ENCODE measurements around the gene ISLR. TPM values are rescaled to one million over a fixed set of nuclear protein-coding genes. Genes with fewer than 3 reads are reported as not detected.

The ISLR gene
- total RNA-seq, 2 donors from 2014 or later = 4.8 to 10.2 TPM

- no peak for DNase-seq
These were observed 4.8 kb upstream of the ISLR start for GRCh38 chr15:74168711-74169126.

GRCh38 chr15:74170071-74170844 lies 3.3 kb upstream of the ISLR start:
- intact Hi-C loops (cut with DNase I, micrococcal nuclease) = no loop called here
- DNase-seq (no peak), ATAC-seq (no peak)

More at GRCh38 chr15:74168711-74169126, 4.8 kb upstream of the ISLR start:
- intact Hi-C loops (cut with DNase I, micrococcal nuclease) = no loop called here
- ATAC-seq = no peak

- ATAC-seq (peak; percentile 34), DNase-seq (no peak)
- intact Hi-C loops (cut with DNase I, micrococcal nuclease) = no loop called here
These were observed 2.5 kb upstream of the ISLR start for GRCh38 chr15:74170875-74171578.

- intact Hi-C loops (cut with DNase I, micrococcal nuclease) = no loop called here
- ATAC-seq = no peak
- DNase-seq = no peak
These were observed 1.5 kb upstream of the ISLR start for GRCh38 chr15:74171965-74172541.

- peak; percentile 45 for ATAC-seq
These were observed 670 bp upstream of the ISLR start for GRCh38 chr15:74172701-74173379.

GRCh38 chr15:74174219-74174957 lies 878 bp downstream of the ISLR start:
- no peak for DNase-seq
- intact Hi-C loops (cut with DNase I, micrococcal nuclease) = no loop called here
- ATAC-seq = no peak

More at GRCh38 chr15:74172701-74173379, 670 bp upstream of the ISLR start:
- DNase-seq = peak in 1 of 2 donors; percentile 42
- intact Hi-C loops (cut with DNase I, micrococcal nuclease) = no loop called here

- DNase-seq (no peak), ATAC-seq (no peak)
- intact Hi-C loops (cut with DNase I, micrococcal nuclease) = no loop called here
These were observed 1.4 kb downstream of the ISLR start for GRCh38 chr15:74174958-74175253.

- DNase-seq (peak in 1 of 2 donors; percentile 21), ATAC-seq (no peak)
- intact Hi-C loops (cut with DNase I, micrococcal nuclease) = no loop called here
These were observed 2.0 kb downstream of the ISLR start for GRCh38 chr15:74175271-74176191.

- no peak for ATAC-seq
- intact Hi-C loops (cut with DNase I, micrococcal nuclease) = no loop called here
- DNase-seq = peak in 1 of 2 donors; percentile 9
These were observed 3.0 kb downstream of the ISLR start for GRCh38 chr15:74176262-74177214.

GRCh38 chr15:74178326-74179100 lies 5.0 kb downstream of the ISLR start:
- peak in 1 of 2 donors; percentile 5 for DNase-seq
- intact Hi-C loops (cut with DNase I, micrococcal nuclease) = no loop called here
- no peak for ATAC-seq

- intact Hi-C loops (cut with DNase I, micrococcal nuclease) = no loop called here
- no peak for ATAC-seq
- peak in 1 of 2 donors; percentile 16 for DNase-seq
These were observed 5.8 kb downstream of the ISLR start for GRCh38 chr15:74179101-74179841.

- intact Hi-C loops (cut with DNase I, micrococcal nuclease) = no loop called here
- no peak for ATAC-seq
- no peak for DNase-seq
These were observed 6.7 kb downstream of the ISLR start for GRCh38 chr15:74179983-74180880.

- DNase-seq (no peak), ATAC-seq (no peak)
- intact Hi-C loops (cut with DNase I, micrococcal nuclease) = no loop called here
These were observed 7.5 kb downstream of the ISLR start for GRCh38 chr15:74180881-74181602.

GRCh38 chr15:74182131-74182530 lies 8.6 kb downstream of the ISLR start:
- ATAC-seq (no peak), DNase-seq (no peak)
- intact Hi-C loops (cut with DNase I, micrococcal nuclease) = no loop called here
